ENCODE data around the gene KRTAP22-1. TPM values are rescaled to one million over a fixed set of nuclear protein-coding genes. Genes with fewer than 3 reads are reported as not detected.

KRTAP22-1 gene
- total RNA-seq, 1 experiment from 2014 or later = not detected

- no peak for TF ChIP-seq ZNF425 (CRISPR knock-in tag; conservative IDR thresholded peaks at IDR 0.05)
- TF ChIP-seq, protein P1, sequence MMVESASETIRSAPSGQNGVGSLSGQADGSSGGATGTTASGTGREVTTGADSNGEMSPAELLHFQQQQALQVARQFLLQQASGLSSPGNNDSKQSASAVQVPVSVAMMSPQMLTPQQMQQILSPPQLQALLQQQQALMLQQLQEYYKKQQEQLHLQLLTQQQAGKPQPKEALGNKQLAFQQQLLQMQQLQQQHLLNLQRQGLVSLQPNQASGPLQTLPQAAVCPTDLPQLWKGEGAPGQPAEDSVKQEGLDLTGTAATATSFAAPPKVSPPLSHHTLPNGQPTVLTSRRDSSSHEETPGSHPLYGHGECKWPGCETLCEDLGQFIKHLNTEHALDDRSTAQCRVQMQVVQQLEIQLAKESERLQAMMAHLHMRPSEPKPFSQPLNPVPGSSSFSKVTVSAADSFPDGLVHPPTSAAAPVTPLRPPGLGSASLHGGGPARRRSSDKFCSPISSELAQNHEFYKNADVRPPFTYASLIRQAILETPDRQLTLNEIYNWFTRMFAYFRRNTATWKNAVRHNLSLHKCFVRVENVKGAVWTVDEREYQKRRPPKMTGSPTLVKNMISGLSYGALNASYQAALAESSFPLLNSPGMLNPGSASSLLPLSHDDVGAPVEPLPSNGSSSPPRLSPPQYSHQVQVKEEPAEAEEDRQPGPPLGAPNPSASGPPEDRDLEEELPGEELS (CRISPR knock-in tag; IDR thresholded peaks at IDR 0.05) = no peak
These were observed 8.7 kb upstream of the KRTAP22-1 start, which contains the start of gene KRTAP6-3 (continued) for GRCh38 chr21:30592140-30592539.

- Mint-ChIP-seq H3K4me1 (no peaks in the 10 kb centered on the region), H3K27ac (no peak within 1 kb of the TSS), H3K4me3 (no peak within 1 kb of the TSS), H3K9me3 (no peaks in the 10 kb centered on the region), H3K36me3 (no peaks in the 10 kb centered on the region), H3K27me3 (ENCODE audit: low read depth) (no peaks in the 10 kb centered on the region)
- ATAC-seq = no peak
- POLR2A ChIA-PET = no interaction called here
- DNase-seq (ENCODE audit: low spot score) = no peak
- CTCF ChIA-PET = no interaction called here
- TF ChIP-seq SMAD3 (CRISPR knock-in tag; IDR thresholded peaks at IDR 0.05; ENCODE audit: borderline replicate concordance) (no peak), TEAD4 (CRISPR knock-in tag; IDR thresholded peaks at IDR 0.05) (no peak), CREM (CRISPR knock-in tag; IDR thresholded peaks at IDR 0.05) (no peak), SP1 (CRISPR knock-in tag; conservative IDR thresholded peaks at IDR 0.05) (no peak), PRRX2 (CRISPR knock-in tag; IDR thresholded peaks at IDR 0.05) (no peak), NR3C1 (CRISPR knock-in tag; conservative IDR thresholded peaks at IDR 0.05; ENCODE audit: low read depth) (no peak), NFE2L1 (CRISPR knock-in tag; IDR thresholded peaks at IDR 0.05) (no peak), JUN (CRISPR knock-in tag; IDR thresholded peaks at IDR 0.05) (no peak)
- TF ChIP-seq, protein P2, sequence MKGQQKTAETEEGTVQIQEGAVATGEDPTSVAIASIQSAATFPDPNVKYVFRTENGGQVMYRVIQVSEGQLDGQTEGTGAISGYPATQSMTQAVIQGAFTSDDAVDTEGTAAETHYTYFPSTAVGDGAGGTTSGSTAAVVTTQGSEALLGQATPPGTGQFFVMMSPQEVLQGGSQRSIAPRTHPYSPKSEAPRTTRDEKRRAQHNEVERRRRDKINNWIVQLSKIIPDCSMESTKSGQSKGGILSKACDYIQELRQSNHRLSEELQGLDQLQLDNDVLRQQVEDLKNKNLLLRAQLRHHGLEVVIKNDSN (CRISPR knock-in tag; IDR thresholded peaks at IDR 0.05) = no peak
These were observed 2.1 kb upstream of the KRTAP22-1 start, which contains the start of gene KRTAP6-2 for GRCh38 chr21:30598802-30599201. KRTAP6-2 (minus strand) TSS chr21:30598902; CDS start chr21:30598874, 28 bp downstream.

- ATAC-seq = peak; percentile 100
- ChIA-PET CTCF (interaction anchor here (0.9 to 1.7 kb wide), 2 partner anchors 9 to 234 kb away, joined by 3 to 6 read pairs; no protein-coding TSS in a partner anchor), POLR2A (no interaction called here)
- Mint-ChIP-seq H3K9me3 (peaks cover 8% of the 10 kb centered on the region), H3K4me3 (no peak overlapping the region), H3K4me1 (no peaks in the 10 kb centered on the region), H3K36me3 (no peaks in the 10 kb centered on the region), H3K27me3 (ENCODE audit: low read depth) (no peaks in the 10 kb centered on the region), H3K27ac (no peak overlapping the region)
- DNase-seq (ENCODE audit: low spot score) = peak; percentile 42
- no peak for TF ChIP-seq NR3C1 (CRISPR knock-in tag; conservative IDR thresholded peaks at IDR 0.05; ENCODE audit: low read depth)
- TF ChIP-seq CREM (CRISPR knock-in tag; IDR thresholded peaks at IDR 0.05) = no peak
- TF ChIP-seq, protein P3, sequence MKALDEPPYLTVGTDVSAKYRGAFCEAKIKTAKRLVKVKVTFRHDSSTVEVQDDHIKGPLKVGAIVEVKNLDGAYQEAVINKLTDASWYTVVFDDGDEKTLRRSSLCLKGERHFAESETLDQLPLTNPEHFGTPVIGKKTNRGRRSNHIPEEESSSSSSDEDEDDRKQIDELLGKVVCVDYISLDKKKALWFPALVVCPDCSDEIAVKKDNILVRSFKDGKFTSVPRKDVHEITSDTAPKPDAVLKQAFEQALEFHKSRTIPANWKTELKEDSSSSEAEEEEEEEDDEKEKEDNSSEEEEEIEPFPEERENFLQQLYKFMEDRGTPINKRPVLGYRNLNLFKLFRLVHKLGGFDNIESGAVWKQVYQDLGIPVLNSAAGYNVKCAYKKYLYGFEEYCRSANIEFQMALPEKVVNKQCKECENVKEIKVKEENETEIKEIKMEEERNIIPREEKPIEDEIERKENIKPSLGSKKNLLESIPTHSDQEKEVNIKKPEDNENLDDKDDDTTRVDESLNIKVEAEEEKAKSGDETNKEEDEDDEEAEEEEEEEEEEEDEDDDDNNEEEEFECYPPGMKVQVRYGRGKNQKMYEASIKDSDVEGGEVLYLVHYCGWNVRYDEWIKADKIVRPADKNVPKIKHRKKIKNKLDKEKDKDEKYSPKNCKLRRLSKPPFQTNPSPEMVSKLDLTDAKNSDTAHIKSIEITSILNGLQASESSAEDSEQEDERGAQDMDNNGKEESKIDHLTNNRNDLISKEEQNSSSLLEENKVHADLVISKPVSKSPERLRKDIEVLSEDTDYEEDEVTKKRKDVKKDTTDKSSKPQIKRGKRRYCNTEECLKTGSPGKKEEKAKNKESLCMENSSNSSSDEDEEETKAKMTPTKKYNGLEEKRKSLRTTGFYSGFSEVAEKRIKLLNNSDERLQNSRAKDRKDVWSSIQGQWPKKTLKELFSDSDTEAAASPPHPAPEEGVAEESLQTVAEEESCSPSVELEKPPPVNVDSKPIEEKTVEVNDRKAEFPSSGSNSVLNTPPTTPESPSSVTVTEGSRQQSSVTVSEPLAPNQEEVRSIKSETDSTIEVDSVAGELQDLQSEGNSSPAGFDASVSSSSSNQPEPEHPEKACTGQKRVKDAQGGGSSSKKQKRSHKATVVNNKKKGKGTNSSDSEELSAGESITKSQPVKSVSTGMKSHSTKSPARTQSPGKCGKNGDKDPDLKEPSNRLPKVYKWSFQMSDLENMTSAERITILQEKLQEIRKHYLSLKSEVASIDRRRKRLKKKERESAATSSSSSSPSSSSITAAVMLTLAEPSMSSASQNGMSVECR (CRISPR knock-in tag; IDR thresholded peaks at IDR 0.05; ENCODE audit: borderline replicate concordance) = no peak
- TF ChIP-seq, protein P4, sequence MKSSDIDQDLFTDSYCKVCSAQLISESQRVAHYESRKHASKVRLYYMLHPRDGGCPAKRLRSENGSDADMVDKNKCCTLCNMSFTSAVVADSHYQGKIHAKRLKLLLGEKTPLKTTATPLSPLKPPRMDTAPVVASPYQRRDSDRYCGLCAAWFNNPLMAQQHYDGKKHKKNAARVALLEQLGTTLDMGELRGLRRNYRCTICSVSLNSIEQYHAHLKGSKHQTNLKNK (CRISPR knock-in tag; IDR thresholded peaks at IDR 0.05) = no peak
- TF ChIP-seq SOX15 (CRISPR knock-in tag; IDR thresholded peaks at IDR 0.05) = no peak
- TF ChIP-seq, protein P2 (CRISPR knock-in tag; IDR thresholded peaks at IDR 0.05) = no peak
- no peak for TF ChIP-seq RORB (CRISPR knock-in tag; IDR thresholded peaks at IDR 0.05)
- TF ChIP-seq, protein P5, sequence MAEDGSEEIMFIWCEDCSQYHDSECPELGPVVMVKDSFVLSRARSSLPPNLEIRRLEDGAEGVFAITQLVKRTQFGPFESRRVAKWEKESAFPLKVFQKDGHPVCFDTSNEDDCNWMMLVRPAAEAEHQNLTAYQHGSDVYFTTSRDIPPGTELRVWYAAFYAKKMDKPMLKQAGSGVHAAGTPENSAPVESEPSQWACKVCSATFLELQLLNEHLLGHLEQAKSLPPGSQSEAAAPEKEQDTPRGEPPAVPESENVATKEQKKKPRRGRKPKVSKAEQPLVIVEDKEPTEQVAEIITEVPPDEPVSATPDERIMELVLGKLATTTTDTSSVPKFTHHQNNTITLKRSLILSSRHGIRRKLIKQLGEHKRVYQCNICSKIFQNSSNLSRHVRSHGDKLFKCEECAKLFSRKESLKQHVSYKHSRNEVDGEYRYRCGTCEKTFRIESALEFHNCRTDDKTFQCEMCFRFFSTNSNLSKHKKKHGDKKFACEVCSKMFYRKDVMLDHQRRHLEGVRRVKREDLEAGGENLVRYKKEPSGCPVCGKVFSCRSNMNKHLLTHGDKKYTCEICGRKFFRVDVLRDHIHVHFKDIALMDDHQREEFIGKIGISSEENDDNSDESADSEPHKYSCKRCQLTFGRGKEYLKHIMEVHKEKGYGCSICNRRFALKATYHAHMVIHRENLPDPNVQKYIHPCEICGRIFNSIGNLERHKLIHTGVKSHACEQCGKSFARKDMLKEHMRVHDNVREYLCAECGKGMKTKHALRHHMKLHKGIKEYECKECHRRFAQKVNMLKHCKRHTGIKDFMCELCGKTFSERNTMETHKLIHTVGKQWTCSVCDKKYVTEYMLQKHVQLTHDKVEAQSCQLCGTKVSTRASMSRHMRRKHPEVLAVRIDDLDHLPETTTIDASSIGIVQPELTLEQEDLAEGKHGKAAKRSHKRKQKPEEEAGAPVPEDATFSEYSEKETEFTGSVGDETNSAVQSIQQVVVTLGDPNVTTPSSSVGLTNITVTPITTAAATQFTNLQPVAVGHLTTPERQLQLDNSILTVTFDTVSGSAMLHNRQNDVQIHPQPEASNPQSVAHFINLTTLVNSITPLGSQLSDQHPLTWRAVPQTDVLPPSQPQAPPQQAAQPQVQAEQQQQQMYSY (CRISPR knock-in tag; IDR thresholded peaks at IDR 0.05) = no peak
- TF ChIP-seq FOXP1 (CRISPR knock-in tag; IDR thresholded peaks at IDR 0.05; ENCODE audit: borderline replicate concordance) = no peak
These were observed 5.1 kb downstream of the KRTAP22-1 start for GRCh38 chr21:30605968-30606367.
